K562 (cell line): ENCODE data around the gene MRI1. TPM values are rescaled to one million over a fixed set of nuclear protein-coding genes. Genes with fewer than 3 reads are reported as not detected.

ENCODE experiments used
- ATAC-seq: fragments of 200-7000 bp; cut with Tn5 transposase; 3 replicates; pipeline ENCODE4 v1.9.1; 2020; ENCODE audit warnings: moderate library complexity
- BruUV-seq: library from RNA; stranded (reverse); fragments of 400-500 nt; replicated peaks from 2 replicates; lab custom pipeline; 2021; lab: Mats Ljungman, UMichigan
- CTCF ChIA-PET: fragments of 300-600 bp; formaldehyde crosslinking; extraction: SDS; loops from one replicate; lab custom pipeline; 2021; ENCODE audit warnings: low intra/inter-chr PET ratio; lab: Yijun Ruan, JAX
- POLR2A ChIA-PET: fragments of 300-600, 350-650 bp; sonication (Branson Sonifier 250); formaldehyde crosslinking; extraction: SDS; loops from one replicate; lab custom pipeline; 2021; ENCODE audit warnings: antibody characterized with exemption, inconsistent platforms; lab: Yijun Ruan, JAX
- DNase-seq, 4 experiments: peaks; one replicate each; pipeline versions ENCODE4 v3.0.0 to v3.0.0-alpha.2; 2011 to 2018; ENCODE audit warnings: low spot score in 3 of 4, mixed read lengths in 3 of 4; ENCODE audit errors: extremely low read depth in 1 of 4
- FAIRE-seq: peaks from 2 replicates; lab custom pipeline; 2011; peaks lifted over from hg19 to GRCh38; lab: Jason Lieb, UNC
- H2AFZ ChIP-seq: 2 replicates; pipeline ENCODE4 v1.6.0; 2011; ENCODE audit warnings: low read depth, low read length, control low read depth, inconsistent platforms
- H3K27ac ChIP-seq: fragments of 200-600 bp; 3 replicates; pipeline ENCODE4 v1.8.0; 2011; ENCODE audit warnings: low read depth, mild to moderate bottlenecking, control low read depth, inconsistent platforms, low read length, moderate library complexity, mixed read lengths; ENCODE audit errors: extremely low read depth
- H3K27me3 ChIP-seq, 2 experiments: fragments of 300-600 bp in 1 of 2; 2 replicates in 1 of 2; 3 replicates in 1 of 2; pipeline versions ENCODE4 v1.6.0 to v1.8.0; 2011; ENCODE audit warnings: inconsistent platforms in 2 of 2, low read length in 2 of 2, mild to moderate bottlenecking in 1 of 2, mixed read lengths in 1 of 2, moderate library complexity in 1 of 2; ENCODE audit not compliant: control insufficient read depth in 2 of 2, insufficient read depth in 2 of 2
- H3K36me3 ChIP-seq: fragments of 300-600 bp; 3 replicates; pipeline ENCODE4 v1.8.0; 2011; ENCODE audit warnings: mild to moderate bottlenecking, low read length, inconsistent platforms; ENCODE audit not compliant: control insufficient read depth, insufficient read depth
- H3K4me1 ChIP-seq, 2 experiments: fragments of 200-600 bp in 1 of 2; replicated peaks in 1 of 2; 2 replicates in 1 of 2; 3 replicates in 1 of 2; pipeline versions ENCODE4 v1.5.1 to v1.8.0; 2011; ENCODE audit warnings: inconsistent platforms in 2 of 2, low read length in 2 of 2, mild to moderate bottlenecking in 1 of 2, mixed read lengths in 1 of 2, moderate library complexity in 1 of 2; ENCODE audit not compliant: control insufficient read depth in 2 of 2, insufficient read depth in 2 of 2
- H3K4me2 ChIP-seq: 2 replicates; pipeline ENCODE4 v1.6.1; 2011; ENCODE audit warnings: low read length, control low read depth, inconsistent platforms, mixed read lengths; ENCODE audit not compliant: insufficient read depth
- H3K4me3 ChIP-seq: fragments of 200-600 bp; sonication (generic), shearing (Covaris generic); 2 replicates; pipeline ENCODE4 v1.5.1; 2016; ENCODE audit warnings: control low read depth, inconsistent platforms
- H3K79me2 ChIP-seq: fragments of 200-600 bp; 3 replicates; pipeline ENCODE4 v1.8.0; 2011; ENCODE audit warnings: low read length, inconsistent platforms; ENCODE audit not compliant: control insufficient read depth, insufficient read depth
- H3K9ac ChIP-seq, 2 experiments: 2 replicates each; pipeline versions ENCODE4 v1.6.0 to v1.6.1; 2011; ENCODE audit warnings: low read depth in 2 of 2, low read length in 2 of 2, control low read depth in 1 of 2, inconsistent platforms in 1 of 2, mild to moderate bottlenecking in 1 of 2, mixed read lengths in 1 of 2; ENCODE audit not compliant: insufficient read depth in 1 of 2
- H3K9me1 ChIP-seq: one replicate; pipeline ENCODE4 v1.6.0; 2011; ENCODE audit warnings: inconsistent platforms, mild to moderate bottlenecking, low read length, moderate library complexity; ENCODE audit not compliant: control insufficient read depth, insufficient read depth
- H3K9me3 ChIP-seq: replicated peaks from 2 replicates; pipeline ENCODE4 v1.5.1; 2011; ENCODE audit warnings: low read depth, low read length, inconsistent platforms; ENCODE audit not compliant: control insufficient read depth, insufficient read depth
- H4K20me1 ChIP-seq: replicated peaks from 2 replicates; pipeline ENCODE4 v1.6.1; 2011; ENCODE audit warnings: low read length, inconsistent platforms, mixed read lengths; ENCODE audit not compliant: control insufficient read depth, insufficient read depth
- ELF2 ChIP-seq: fragments of 250-450 bp; sonication (Bioruptor Pico); IDR thresholded peaks from 2 replicates; pipeline ENCODE4 v1.5.0; 2021; ENCODE audit warnings: mild to moderate bottlenecking
- ETS2 ChIP-seq: IDR thresholded peaks from 2 replicates; pipeline ENCODE4 v1.6.1; 2016; ENCODE audit warnings: borderline replicate concordance, missing genetic modification characterization, mild to moderate bottlenecking, moderate library complexity, missing compliant biosample characterization; ENCODE audit not compliant: poor library complexity, severe bottlenecking
- GATAD2A ChIP-seq: fragments of 450-650 bp; IDR thresholded peaks from 2 replicates; pipeline ENCODE4 v1.6.1; 2017
- LEF1 ChIP-seq: fragments of 450-650 bp; IDR thresholded peaks from 2 replicates; pipeline ENCODE4 v1.6.1; 2016; ENCODE audit warnings: mild to moderate bottlenecking
- MYNN ChIP-seq, 2 experiments: sonication (generic); formaldehyde crosslinking in 1 of 2; IDR thresholded peaks; 2 replicates each; pipeline versions ENCODE4 v1.5.0 to v1.6.1; 2016 to 2020; ENCODE audit warnings: antibody characterized with exemption in 1 of 2, missing genetic modification reagents in 1 of 2
- NELFE ChIP-seq: IDR thresholded peaks from 2 replicates; pipeline ENCODE4 v1.6.1; 2011; ENCODE audit warnings: mild to moderate bottlenecking; ENCODE audit not compliant: insufficient read depth, insufficient read length
- NFATC3 ChIP-seq: fragments of 450-650 bp; IDR thresholded peaks from 2 replicates; pipeline ENCODE4 v1.6.1; 2017; ENCODE audit warnings: mild to moderate bottlenecking
- RBM14 ChIP-seq: fragments of 200-400 bp; formaldehyde crosslinking; IDR thresholded peaks from 2 replicates; pipeline ENCODE4 v1.6.1; 2018; ENCODE audit warnings: low read depth, mild to moderate bottlenecking, low read length, moderate library complexity, borderline replicate concordance; ENCODE audit not compliant: insufficient read depth
- ZNF184 ChIP-seq: sonication (generic); formaldehyde crosslinking; IDR thresholded peaks from 2 replicates; pipeline ENCODE4 v1.5.0; 2020; ENCODE audit warnings: missing genetic modification reagents
- WGBS: fragments of 100-300 bp; shearing (Covaris generic); methylation state at CpG from one replicate; pipeline ENCODE4 v1.1.6; 2016; ENCODE audit warnings: low coverage, mixed read lengths; ENCODE audit not compliant: insufficient coverage; ENCODE audit errors: missing lambda C conversion rate; 5-methylcytosine and 5-hydroxymethylcytosine counted together
- in situ Hi-C: fragments of 300-500 bp; cut with MboI; formaldehyde crosslinking; loops from 4 replicates; pipeline ENCODE4 v1.15.0; 2018; ENCODE audit warnings: inconsistent platforms, mixed read lengths
- intact Hi-C: fragments of 100-400 bp; cut with micrococcal nuclease; formaldehyde crosslinking; loops from 2 replicates; pipeline ENCODE4 v1.14.2; 2022
- polyA plus RNA-seq, 8 experiments: library from polyadenylated mRNA; depleted of rRNA in 4 of 8; stranded (reverse) in 5 of 8; unstranded in 3 of 8; fragments of >200 nt; fragmentation: Nextera tagmentation in 2 of 8; fragmentation: Illumina TruSeq in 1 of 8; extraction: Ambion mirVana in 2 of 8; extraction: Trizol in 1 of 8; gene quantifications; 2 replicates each; pipeline versions ENCODE4 v1.2.1 to v1.2.3, GENCODE V29; 2011 to 2014; ENCODE audit warnings: inconsistent platforms in 1 of 8, missing spikeins in 1 of 8
- total RNA-seq, 7 experiments: library from RNA; depleted of rRNA in 6 of 7; stranded (reverse); fragments of >200 nt in 6 of 7; fragmentation: Illumina TruSeq in 2 of 7; extraction: Trizol in 2 of 7; gene quantifications; 2 replicates each; pipeline versions ENCODE4 v1.2.1 to v1.2.3, GENCODE V29; 2011 to 2021; ENCODE audit warnings: low replicate concordance in 1 of 7
- TF ChIP-seq, protein P1 (sequence below): conservative IDR thresholded peaks from 2 replicates; pipeline ENCODE4 v1.6.1; 2011; ENCODE audit warnings: low read depth, mild to moderate bottlenecking, low read length; ENCODE audit not compliant: control insufficient read depth
- TF ChIP-seq, protein P2 (sequence below), 2 experiments: fragments of 150-350 bp in 1 of 2; IDR thresholded peaks; 2 replicates each; pipeline ENCODE4 v1.6.1; 2012 to 2016; ENCODE audit warnings: low read depth in 2 of 2, low read length in 2 of 2, mild to moderate bottlenecking in 1 of 2, moderate library complexity in 1 of 2

The MRI1 gene
- total and polyA plus RNA-seq, 9 of the 15 experiments (the other 6 are each of a cell fraction or from before 2014, with no cell fraction given), result 5.5 to 57.4 (median 28.2) TPM

GRCh38 chr19:13784731-13785452 is 20.6 kb downstream of the MRI1 start:
- peak; percentile 90 for ATAC-seq
- no peaks in the 10 kb centered on the region for H3K36me3 ChIP-seq
- H3K4me3 ChIP-seq, result no peak overlapping the region
- no peak overlapping the region for H3K4me2 ChIP-seq
- H3K27me3 ChIP-seq, result no peaks in the 10 kb centered on the region
- POLR2A ChIA-PET, result interaction anchor here (0.5 to 1.4 kb wide), 5 partner anchors 10 to 126 kb away, joined by 3 to 7 read pairs (median 3); no protein-coding TSS in a partner anchor
- no peaks in the 10 kb centered on the region for H3K79me2 ChIP-seq
- H4K20me1 ChIP-seq, result no peaks in the 10 kb centered on the region
- H3K9ac ChIP-seq, result peak overlapping the region in 1 of 2 experiments; percentile 77; a peak in 2 of 4 replicates
- FAIRE-seq, result no peak
- peaks cover 7 to 21% of the 10 kb centered on the region in 2 experiments; a peak in 4 of 5 replicates for H3K4me1 ChIP-seq
- WGBS, result 30% methylated on average over 13 of the region's 17 CpGs
- BruUV-seq, result no TSS peak
- H3K27ac ChIP-seq, result no peak overlapping the region
- peak; percentile 43 to 70 (median 61) for DNase-seq
- CTCF ChIA-PET, result interaction anchor here (0.6 to 3.3 kb wide), 4 partner anchors 10 to 95 kb away, joined by 3 to 25 read pairs (median 3); no protein-coding TSS in a partner anchor
- no peaks in the 10 kb centered on the region for H3K9me3 ChIP-seq
- intact Hi-C loops, result loop anchor here (1.0 kb wide), 1 partner anchor 77 kb away; no protein-coding TSS in a partner anchor
- in situ Hi-C loops, result loop anchor here (5.0 kb wide), 1 partner anchor 77 kb away; no protein-coding TSS in a partner anchor
- no peaks in the 10 kb centered on the region for H3K9me1 ChIP-seq
- peak overlapping the region; percentile 87 for H2AFZ ChIP-seq
- TF ChIP-seq RBM14 (no peak), ETS2 (tag) (no peak), GATAD2A (no peak), MYNN (IDR thresholded peaks at IDR 0.05) (peak; percentile 47; the same call in 1 of the 2 replicates), MYNN (CRISPR knock-in tag; IDR thresholded peaks at IDR 0.05) (no peak), LEF1 (no peak), ELF2 (CRISPR knock-in tag) (no peak), NELFE (no peak), ZNF184 (CRISPR knock-in tag) (no peak), NFATC3 (no peak)
- TF ChIP-seq, protein P1, sequence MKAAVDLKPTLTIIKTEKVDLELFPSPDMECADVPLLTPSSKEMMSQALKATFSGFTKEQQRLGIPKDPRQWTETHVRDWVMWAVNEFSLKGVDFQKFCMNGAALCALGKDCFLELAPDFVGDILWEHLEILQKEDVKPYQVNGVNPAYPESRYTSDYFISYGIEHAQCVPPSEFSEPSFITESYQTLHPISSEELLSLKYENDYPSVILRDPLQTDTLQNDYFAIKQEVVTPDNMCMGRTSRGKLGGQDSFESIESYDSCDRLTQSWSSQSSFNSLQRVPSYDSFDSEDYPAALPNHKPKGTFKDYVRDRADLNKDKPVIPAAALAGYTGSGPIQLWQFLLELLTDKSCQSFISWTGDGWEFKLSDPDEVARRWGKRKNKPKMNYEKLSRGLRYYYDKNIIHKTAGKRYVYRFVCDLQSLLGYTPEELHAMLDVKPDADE, result no peak
- TF ChIP-seq, protein P2, sequence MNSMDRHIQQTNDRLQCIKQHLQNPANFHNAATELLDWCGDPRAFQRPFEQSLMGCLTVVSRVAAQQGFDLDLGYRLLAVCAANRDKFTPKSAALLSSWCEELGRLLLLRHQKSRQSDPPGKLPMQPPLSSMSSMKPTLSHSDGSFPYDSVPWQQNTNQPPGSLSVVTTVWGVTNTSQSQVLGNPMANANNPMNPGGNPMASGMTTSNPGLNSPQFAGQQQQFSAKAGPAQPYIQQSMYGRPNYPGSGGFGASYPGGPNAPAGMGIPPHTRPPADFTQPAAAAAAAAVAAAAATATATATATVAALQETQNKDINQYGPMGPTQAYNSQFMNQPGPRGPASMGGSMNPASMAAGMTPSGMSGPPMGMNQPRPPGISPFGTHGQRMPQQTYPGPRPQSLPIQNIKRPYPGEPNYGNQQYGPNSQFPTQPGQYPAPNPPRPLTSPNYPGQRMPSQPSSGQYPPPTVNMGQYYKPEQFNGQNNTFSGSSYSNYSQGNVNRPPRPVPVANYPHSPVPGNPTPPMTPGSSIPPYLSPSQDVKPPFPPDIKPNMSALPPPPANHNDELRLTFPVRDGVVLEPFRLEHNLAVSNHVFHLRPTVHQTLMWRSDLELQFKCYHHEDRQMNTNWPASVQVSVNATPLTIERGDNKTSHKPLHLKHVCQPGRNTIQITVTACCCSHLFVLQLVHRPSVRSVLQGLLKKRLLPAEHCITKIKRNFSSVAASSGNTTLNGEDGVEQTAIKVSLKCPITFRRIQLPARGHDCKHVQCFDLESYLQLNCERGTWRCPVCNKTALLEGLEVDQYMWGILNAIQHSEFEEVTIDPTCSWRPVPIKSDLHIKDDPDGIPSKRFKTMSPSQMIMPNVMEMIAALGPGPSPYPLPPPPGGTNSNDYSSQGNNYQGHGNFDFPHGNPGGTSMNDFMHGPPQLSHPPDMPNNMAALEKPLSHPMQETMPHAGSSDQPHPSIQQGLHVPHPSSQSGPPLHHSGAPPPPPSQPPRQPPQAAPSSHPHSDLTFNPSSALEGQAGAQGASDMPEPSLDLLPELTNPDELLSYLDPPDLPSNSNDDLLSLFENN (IDR thresholded peaks at IDR 0.05; ENCODE audit: low read depth in 2 of 2, low read length in 2 of 2), result no peak
